Measurements from ENCODE around the gene PLA2G1B.

The PLA2G1B gene

GRCh38 chr12:120327593-120327992 is at the start of gene PLA2G1B:
Gene PLA2G1B, minus strand, starts transcription at chr12:120327779. Its CDS starts 26 bp downstream, at chr12:120327753.
- DNase-seq (ENCODE audit: low read depth): no peak

- no peak for DNase-seq (ENCODE audit: low read depth)
Observed at GRCh38 chr12:120376934-120377572, 49.5 kb upstream of the PLA2G1B start.

- DNase-seq (ENCODE audit: low read depth): no peak
Observed at GRCh38 chr12:120376416-120376815, 48.8 kb upstream of the PLA2G1B start.

GRCh38 chr12:120376009-120376408 is 48.4 kb upstream of the PLA2G1B start:
- DNase-seq (ENCODE audit: low read depth): no peak

GRCh38 chr12:120373683-120374082 is 46.1 kb upstream of the PLA2G1B start:
- no peak for DNase-seq (ENCODE audit: low read depth)

GRCh38 chr12:120370343-120371243 is 43.0 kb upstream of the PLA2G1B start:
- DNase-seq (ENCODE audit: low read depth): no peak

GRCh38 chr12:120369603-120370342 is 42.2 kb upstream of the PLA2G1B start:
- DNase-seq (ENCODE audit: low read depth): no peak

GRCh38 chr12:120368789-120369602 is 41.4 kb upstream of the PLA2G1B start, which contains the start of gene MSI1:
Gene MSI1, minus strand, starts transcription at chr12:120369164. Its CDS starts 73 bp downstream, at chr12:120369091.
- DNase-seq (ENCODE audit: low read depth): no peak

GRCh38 chr12:120367924-120368788 is 40.6 kb upstream of the PLA2G1B start:
- no peak for DNase-seq (ENCODE audit: low read depth)

- no peak for DNase-seq (ENCODE audit: low read depth)
Observed at GRCh38 chr12:120367233-120367923, 39.8 kb upstream of the PLA2G1B start.

GRCh38 chr12:120366845-120367232 is 39.3 kb upstream of the PLA2G1B start:
- no peak for DNase-seq (ENCODE audit: low read depth)

- DNase-seq (ENCODE audit: low read depth): no peak
Observed at GRCh38 chr12:120366341-120366705, 38.7 kb upstream of the PLA2G1B start.

- DNase-seq (ENCODE audit: low read depth): no peak
Observed at GRCh38 chr12:120365675-120366340, 38.2 kb upstream of the PLA2G1B start.

- DNase-seq (ENCODE audit: low read depth): no peak
Observed at GRCh38 chr12:120364487-120364886, 36.9 kb upstream of the PLA2G1B start.

GRCh38 chr12:120363274-120363855 is 35.8 kb upstream of the PLA2G1B start:
- no peak for DNase-seq (ENCODE audit: low read depth)

- DNase-seq (ENCODE audit: low read depth): no peak
Observed at GRCh38 chr12:120362516-120363273, 35.1 kb upstream of the PLA2G1B start.

- DNase-seq (ENCODE audit: low read depth): no peak
Observed at GRCh38 chr12:120361506-120362208, 34.1 kb upstream of the PLA2G1B start.

- no peak for DNase-seq (ENCODE audit: low read depth)
Observed at GRCh38 chr12:120359128-120359527, 31.5 kb upstream of the PLA2G1B start.

All from CMK (cell line).